ENCODE data around the gene CRELD2.

CRELD2 gene

DNA sequence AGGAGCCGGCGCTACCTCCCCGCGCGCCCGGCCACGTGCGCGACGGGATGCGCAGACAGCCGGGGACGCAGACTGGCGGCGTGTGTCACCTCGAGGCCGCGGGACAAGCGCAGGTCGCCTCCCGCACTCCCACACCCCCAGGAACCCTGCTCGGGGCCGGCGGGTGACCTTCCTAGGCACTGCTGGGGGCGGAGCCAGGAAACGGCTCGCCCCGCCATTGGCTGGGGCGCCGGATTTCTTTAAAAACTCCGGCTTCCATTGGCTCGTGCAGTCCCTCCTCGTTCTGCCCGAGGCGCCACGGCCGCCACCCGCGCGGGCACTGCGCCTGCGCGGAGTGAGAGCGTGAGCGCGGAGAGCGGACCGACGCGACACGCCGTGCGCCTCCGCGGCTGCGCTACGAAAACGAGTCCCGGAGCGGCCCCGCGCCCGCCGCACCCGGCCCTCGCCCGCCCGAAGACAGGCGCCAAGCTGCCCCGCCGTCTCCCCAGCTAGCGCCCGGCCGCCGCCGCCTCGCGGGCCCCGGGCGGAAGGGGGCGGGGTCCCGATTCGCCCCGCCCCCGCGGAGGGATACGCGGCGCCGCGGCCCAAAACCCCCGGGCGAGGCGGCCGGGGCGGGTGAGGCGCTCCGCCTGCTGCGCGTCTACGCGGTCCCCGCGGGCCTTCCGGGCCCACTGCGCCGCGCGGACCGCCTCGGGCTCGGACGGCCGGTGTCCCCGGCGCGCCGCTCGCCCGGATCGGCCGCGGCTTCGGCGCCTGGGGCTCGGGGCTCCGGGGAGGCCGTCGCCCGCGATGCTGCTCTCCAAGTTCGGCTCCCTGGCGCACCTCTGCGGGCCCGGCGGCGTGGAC lies 41.9 kb downstream of the CRELD2 start, which contains the start of gene PIM3:
Gene PIM3 (plus strand): TSS at position 614 of the 846 bp plus-strand sequence. CDS start 176 bp downstream, at position 790.
- peak; percentile 94 for DNase-seq

DNA sequence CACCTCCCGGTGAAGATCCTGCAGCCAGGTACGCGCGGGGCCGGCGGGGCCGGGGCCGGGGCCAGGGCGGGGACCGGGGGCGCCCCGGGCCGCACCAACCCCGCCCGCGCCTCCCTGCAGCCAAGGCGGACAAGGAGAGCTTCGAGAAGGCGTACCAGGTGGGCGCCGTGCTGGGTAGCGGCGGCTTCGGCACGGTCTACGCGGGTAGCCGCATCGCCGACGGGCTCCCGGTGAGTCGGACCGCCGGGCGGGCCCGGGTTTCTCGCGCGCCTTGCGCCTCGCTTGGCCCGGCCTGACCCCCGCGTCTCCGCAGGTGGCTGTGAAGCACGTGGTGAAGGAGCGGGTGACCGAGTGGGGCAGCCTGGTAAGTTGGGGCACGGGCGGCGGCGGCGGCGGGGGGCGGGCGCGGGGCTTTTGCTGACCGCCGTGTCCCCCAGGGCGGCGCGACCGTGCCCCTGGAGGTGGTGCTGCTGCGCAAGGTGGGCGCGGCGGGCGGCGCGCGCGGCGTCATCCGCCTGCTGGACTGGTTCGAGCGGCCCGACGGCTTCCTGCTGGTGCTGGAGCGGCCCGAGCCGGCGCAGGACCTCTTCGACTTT lies 42.7 kb downstream of the CRELD2 start:
- DNase-seq: peak; percentile 60

DNA sequence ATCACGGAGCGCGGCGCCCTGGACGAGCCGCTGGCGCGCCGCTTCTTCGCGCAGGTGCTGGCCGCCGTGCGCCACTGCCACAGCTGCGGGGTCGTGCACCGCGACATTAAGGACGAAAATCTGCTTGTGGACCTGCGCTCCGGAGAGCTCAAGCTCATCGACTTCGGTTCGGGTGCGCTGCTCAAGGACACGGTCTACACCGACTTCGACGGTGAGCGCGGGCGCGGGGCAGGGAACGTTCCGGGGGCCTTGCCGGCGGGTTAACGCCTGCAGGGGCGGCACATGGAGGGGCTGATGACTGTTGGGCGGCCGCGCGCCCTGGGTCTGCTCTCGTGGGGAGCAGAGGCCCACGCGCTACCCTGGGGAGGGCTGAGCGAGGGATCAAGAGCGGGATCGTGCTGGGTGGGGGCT lies 43.2 kb downstream of the CRELD2 start:
- no peak for DNase-seq

DNA sequence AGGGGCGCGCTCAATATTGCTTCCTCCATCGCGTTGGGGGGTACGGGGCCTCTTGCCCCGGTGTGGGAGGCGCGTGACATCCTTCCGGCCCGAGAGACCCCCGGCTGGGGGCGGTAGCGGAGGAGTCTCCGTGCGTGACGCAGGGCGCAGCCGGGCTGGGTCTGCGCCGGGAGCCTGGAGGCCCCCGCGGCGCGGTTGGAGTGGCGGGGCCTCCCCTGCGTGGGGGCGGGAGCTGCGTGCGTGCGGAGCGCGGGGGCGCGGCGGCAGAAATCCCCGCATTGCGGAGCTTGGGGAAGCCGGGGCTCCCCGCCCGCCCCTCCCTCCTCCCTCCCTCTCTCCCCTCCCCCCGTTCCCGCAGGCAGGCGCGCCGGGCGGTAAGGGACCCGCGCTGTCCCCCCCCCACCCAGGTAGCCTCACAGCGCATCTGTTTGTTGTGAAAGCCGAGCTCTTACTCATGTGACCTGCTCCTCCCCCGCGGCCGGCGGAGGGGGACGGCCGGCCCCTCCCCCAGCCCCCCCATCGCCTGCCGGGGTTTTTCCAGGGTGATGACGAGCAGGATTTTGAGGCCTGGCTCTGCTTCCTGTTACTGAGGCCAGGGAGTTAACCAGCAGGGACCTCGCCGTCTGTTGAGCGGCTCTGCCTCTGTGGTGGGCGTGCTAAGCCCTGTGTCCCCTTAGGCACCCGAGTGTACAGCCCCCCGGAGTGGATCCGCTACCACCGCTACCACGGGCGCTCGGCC lies 43.7 kb downstream of the CRELD2 start:
- DNase-seq: peak; percentile 91

DNA sequence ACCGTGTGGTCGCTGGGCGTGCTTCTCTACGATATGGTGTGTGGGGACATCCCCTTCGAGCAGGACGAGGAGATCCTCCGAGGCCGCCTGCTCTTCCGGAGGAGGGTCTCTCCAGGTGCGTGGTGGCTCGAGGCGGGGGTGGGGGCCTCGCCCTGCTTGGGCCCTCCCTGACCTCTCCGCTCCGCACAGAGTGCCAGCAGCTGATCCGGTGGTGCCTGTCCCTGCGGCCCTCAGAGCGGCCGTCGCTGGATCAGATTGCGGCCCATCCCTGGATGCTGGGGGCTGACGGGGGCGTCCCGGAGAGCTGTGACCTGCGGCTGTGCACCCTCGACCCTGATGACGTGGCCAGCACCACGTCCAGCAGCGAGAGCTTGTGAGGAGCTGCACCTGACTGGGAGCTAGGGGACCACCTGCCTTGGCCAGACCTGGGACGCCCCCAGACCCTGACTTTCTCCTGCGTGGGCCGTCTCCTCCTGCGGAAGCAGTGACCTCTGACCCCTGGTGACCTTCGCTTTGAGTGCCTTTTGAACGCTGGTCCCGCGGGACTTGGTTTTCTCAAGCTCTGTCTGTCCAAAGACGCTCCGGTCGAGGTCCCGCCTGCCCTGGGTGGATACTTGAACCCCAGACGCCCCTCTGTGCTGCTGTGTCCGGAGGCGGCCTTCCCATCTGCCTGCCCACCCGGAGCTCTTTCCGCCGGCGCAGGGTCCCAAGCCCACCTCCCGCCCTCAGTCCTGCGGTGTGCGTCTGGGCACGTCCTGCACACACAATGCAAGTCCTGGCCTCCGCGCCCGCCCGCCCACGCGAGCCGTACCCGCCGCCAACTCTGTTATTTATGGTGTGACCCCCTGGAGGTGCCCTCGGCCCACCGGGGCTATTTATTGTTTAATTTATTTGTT lies 44.6 kb downstream of the CRELD2 start:
- DNase-seq: peak; percentile 28

DNA sequence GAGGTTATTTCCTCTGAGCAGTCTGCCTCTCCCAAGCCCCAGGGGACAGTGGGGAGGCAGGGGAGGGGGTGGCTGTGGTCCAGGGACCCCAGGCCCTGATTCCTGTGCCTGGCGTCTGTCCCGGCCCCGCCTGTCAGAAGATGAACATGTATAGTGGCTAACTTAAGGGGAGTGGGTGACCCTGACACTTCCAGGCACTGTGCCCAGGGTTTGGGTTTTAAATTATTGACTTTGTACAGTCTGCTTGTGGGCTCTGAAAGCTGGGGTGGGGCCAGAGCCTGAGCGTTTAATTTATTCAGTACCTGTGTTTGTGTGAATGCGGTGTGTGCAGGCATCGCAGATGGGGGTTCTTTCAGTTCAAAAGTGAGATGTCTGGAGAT lies 45.2 kb downstream of the CRELD2 start:
- peak; percentile 33 for DNase-seq

DNA sequence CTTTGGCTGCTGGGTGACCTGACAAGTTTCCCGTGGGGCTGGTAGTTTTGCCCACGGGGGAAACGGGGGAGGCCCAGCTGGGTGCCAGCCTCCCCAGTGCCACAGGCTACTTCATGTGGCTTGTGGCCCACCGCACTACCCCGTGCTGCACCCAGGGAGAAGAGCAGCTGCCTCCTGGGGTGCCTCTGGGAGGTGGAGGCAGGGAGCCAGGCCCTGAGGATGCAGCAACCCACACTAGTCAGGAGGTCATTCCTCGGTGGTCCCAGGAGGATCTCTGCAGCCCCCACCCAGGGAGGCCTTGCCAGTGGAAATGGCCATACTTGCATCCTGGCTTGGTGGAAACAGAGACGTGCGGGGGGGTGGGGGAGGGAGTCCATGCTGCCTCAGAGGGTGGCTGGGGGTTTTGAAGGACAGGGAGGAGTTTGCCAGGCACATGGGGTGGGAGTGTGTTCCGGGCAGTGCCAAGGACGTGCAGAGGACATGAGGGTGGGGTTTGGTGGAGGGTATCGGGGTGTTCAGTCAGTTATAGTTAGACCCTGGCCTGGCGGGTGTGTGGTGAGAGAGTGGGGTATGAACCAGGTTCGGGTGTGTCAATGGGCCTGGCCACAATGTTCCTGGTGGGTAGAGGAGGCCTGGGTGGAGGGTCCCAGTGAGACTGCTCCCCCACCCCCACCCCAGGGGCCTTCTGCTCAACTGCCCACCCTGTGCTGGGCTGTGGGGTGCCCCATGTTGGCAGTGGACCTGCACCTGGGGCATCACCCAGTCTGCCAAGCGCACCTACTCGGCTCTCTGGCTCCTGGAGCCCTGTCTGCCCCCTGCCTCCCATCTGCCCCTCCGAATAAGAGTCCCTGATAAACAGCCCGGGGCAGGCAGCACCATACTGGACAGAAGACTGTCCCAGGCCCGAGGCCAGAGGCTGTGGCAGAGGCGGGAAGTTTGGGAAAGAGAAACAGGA lies 46.0 kb downstream of the CRELD2 start:
- DNase-seq: peak; percentile 42

DNA sequence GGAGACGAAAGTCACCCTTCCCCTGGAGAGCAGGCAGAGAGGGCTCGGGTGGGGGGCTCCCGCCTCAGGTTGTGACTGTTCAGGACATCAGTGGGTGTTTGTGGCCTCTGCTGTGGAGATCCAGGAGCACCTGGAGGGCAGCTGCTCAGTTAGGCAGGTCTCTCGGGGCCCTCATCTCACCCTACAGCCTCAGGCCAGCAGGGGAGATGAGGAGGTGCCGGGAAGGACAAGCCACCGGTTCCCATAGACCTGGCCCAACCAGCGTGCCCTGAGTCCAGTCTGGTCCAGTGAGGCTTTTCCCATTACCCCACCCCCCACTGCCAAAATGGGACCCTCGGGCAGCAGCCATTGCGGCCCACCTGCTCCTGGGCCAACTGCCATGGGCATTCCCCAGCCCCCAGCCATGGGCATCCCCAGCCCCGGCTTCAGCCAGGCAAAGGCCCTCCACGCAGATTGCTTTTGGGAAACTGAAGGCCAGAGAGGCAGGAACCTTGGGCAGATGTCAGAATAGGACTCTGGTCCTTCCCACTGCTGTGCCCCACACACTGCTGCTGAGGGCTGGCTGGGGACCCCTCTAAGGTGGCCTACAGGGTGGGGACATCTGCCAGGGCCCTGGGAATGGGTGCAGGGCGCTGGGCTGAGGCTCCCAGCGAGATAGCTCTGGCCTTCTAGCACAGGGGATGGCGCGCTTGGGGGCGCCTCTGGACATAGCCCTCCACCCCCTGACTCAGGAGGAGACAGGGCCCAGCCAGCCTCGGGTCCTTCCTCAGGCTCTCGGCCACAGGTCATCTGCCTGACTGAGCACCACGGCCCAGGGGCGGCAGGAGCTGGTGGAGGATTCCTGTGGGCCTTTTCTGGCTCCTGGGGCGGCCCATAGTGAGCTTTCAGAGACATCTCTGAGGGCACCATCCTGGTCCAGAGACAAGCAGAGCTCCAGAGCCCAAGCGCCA lies 46.9 kb downstream of the CRELD2 start:
- peak; percentile 49 for DNase-seq

DNA sequence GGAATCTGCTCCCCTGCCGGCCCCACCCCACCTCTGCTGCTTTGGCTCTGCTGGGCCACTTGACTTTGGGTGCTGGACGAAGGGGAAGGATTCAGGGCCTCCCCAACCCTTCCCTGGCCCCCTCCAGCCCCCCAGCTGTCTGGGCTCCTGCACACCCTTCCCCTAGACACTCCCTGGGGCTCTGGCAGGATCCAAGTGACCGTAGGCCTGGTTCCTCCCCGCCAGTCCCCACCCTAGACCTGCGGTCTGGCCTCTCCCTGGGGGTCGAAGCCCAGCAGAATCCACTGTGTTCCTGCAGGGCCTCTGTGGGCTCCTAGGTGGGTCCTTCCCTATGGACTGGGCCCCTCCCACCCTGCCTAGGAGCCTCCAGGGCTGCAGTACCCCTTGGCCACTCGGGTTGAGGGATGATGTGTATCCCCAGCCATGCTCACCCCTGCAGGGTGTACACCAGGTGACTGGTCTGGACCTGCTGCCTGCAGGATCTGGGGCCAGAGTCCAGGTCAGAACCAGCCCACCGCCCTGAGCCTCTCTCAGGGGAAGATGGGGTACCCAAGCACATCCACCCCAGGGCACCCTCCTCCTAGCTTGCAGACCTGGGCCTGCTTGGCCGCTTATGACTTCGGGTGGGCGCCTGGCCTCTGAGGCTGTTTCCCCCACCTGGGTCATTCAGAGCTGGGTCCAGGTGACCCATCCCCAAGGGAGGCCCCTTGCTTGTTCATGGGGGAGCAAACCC lies 47.8 kb downstream of the CRELD2 start:
- peak; percentile 42 for DNase-seq

DNA sequence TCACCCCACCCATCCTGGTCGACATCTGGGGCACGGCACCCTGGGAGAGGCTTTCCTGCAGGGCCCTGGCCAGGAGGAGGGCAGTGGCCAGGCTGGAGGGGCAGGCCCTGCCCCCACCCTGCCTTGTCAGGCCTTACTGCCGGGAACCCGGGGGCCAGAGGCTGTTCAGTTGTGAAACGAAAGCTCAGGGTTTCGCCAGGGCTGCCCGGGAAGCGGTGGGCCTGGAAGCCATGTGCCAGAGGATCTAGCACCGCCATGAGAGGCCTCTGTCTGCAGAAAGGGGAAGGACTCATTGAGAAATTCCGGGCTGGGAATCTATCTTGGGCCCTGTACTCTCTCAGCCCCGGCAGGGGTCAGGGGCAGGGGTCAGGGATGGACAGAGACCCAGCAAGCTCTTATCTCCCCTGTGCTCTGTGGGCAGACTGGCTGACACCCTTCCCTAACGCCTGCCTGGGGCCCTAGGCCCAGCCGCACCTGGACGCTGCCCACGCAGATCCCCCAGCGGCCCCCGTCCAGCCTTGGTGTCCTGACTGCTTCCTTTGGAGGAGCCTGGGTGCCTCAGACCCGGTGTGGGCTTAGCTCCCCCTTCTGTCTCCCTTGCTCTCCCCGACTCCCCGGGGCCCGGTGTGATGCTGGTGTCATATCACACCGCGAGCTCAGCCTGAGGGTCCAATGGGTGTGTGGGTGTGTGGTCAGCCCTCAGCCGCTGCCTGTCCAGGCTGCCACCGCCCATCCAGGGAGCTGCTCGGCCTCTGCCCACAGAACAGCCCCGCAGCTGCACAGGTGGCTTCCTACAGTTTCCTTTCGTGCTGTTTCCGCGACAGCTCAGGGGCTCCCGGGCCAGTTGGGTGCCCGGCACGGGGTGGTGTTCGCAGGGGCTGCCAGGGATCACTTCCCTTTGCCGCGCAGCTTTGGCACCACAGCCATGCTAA lies 48.6 kb downstream of the CRELD2 start:
- DNase-seq: peak; percentile 49

DNA sequence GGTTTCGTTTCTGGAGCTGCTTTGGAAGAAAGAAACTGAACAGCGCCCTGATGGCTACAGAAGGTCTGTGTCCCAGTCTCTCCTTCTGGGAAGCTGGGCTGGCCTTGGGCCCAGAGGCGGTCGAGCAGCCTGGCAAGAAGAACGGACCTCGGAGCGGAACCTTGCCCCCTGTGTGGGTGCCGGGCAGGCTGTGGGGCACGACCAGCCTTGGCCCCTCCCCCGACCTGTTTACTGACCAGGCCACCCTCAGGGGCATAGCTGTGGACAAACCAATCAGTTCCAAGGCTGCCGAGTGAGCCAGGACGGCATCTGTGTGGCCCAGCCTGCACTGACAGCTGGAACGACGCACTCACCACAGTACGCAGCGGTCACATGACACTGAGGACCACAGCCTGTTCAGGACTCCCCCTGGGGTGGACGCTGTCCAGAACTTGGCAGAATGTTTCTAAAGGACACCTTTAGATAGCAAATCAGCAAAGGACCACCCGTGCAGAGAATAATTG lies 49.3 kb downstream of the CRELD2 start:
- peak; percentile 26 for DNase-seq

DNA sequence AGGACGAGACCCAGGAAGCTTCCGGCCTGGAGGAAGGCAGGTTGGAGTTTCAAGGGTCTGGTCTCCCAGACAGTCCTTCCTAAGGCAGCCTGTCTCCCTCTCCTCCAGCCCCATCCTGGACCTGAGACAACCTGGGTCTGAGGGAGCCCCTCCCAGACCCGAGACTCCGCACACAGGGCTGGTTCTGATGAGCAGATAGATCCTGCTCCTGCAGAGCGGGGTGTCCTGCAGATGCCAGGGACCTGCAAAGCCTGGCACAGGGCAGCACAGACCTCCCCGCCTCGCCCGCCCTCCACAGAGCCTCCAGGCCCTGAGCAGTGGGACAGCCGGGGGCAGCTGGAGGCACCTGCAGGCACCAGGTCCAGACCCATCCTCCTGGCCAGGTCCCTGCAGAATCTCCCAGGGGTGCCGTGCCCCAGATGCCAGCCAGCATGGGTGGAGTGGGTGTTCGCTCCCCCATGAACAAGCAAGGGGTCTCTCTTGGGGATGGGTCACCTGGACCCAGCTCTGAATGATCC lies 49.9 kb downstream of the CRELD2 start:
- DNase-seq: peak; percentile 30

DNA sequence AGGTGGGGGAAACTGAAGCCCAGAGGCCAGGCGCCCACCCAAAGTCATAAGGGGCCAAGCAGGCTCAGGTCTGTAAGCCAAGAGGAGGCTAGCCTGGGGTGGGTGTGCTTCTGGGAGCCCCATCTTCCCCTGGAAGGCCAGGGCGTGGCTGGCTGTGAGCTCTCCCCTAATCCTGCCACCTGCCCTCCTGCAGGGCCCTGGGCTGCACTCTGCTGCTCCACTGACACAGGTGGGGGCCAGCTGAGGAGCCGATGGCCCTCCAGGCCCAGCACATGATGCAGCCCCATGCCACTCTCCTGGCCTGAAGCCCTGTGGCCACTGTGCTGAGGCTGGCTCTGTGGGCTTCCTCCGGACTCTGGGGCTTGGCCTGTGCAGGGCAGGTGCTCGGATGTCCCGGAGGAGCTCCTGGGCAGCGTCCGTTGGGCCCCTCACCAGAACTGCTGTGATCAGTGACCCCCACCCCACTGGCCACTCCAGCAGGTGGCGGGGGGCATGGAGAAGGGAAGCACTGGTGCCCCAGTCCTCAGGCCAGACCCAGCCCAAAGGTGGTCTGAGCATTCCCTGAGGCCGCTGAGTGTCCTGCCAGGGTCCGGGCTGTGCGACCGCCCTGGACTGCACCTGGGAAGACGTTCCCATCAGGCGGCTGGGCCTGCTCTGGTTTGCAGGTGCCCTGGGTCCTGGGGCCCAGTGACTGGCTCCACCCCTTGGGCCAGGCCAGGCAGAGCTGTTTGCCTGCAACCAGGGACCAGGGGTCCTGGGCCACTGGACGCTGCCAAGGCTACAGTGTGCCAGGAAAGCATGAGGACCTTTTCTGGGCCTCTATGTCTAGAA lies 50.6 kb downstream of the CRELD2 start:
- DNase-seq: peak; percentile 31

DNA sequence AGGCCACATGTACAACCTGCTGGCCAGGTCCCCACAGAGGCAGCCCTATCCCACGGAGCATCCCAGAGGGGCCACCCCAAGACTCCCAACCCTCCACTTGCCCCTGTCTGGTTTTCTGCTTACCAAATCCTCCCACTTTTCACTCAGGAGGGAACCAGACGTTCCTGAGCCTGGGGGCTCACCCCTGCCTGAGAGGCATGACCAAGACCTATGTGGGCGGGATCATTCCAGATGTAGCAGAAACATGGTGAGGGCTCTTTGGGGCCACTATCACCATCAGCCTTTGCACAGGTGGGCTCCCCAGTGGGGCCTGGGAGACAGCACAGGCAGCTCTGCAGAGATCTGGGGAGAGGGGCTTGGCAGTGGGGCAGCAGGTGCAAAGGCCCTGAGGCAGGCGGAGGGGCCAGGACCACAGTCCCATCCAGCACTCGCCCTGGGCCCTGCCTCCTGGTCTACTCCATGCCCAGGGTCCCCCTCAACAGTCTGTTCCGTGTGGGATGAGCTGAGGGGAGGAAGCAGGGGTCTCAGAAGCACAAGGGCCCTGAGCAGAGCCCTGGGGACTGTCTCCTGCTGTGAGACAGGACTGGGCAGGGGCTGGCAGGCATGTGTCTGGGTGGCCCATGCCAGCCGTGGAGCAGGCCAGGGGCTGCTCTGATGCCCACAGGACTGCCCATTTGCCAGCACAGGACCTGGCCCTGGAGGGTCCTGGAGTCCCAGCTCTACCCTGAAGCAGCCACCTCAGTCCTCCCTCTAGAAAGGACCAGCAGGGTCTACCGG lies 51.5 kb downstream of the CRELD2 start:
- DNase-seq: peak; percentile 33

DNA sequence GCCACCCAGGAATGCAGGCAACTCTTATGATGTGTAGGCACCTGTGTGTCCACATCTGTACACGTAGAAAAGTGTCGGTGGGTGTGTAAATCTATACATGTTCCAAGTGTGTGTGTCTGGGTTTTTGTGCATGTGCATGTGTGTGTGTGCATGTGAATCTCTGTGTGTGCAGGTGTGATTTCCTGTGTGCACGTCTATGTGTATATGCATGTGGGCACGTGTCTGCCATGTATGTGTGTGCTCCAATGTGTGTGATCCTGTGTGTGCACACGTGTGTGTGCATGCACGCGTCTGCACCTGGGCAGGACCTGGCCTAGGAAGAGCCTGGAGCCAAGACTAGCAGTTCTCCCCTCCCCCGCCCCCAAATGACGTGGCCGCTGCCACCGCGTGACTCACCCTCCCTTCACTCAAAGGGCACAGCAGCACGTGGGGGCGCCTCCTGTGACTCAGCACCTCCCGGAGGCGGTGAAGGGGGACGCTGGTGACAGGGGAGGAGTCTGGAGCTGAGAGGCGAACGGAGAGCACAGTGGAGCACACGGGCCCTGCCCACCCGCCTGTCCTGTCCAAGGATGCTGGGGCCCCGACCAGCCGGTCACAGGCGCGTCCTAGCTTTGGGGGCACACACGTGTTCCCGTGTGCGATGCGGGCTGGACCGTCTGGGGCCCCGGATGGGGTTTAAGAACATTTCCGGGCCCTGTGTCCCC lies 52.2 kb downstream of the CRELD2 start:
- peak; percentile 96 for DNase-seq
